AG04450 (cell line): ENCODE data around the gene MYO1D. TPM values are rescaled to one million over a fixed set of nuclear protein-coding genes. Genes with fewer than 3 reads are reported as not detected.

Experiments used
- CTCF ChIA-PET: fragments of 300-600, 350-600 bp; formaldehyde crosslinking; extraction: SDS; loops from one replicate; lab custom pipeline; 2022; ENCODE audit warnings: antibody characterized with exemption, inconsistent platforms; lab: Charles Lee
- POLR2A ChIA-PET: fragments of 350-600 bp; formaldehyde crosslinking; extraction: SDS; loops from one replicate; lab custom pipeline; 2021; ENCODE audit warnings: antibody characterized with exemption, inconsistent platforms; lab: Yijun Ruan, JAX
- DNase-seq: peaks from one replicate; pipeline ENCODE4 v3.0.0-alpha.2; 2011; ENCODE audit warnings: low read depth, low spot score
- H3K27ac ChIP-seq: one replicate; pipeline ENCODE4 v1.5.1; 2012; ENCODE audit warnings: low read depth, low read length, control low read depth
- H3K27me3 ChIP-seq: one replicate; pipeline ENCODE4 v1.6.0; 2012; ENCODE audit warnings: low read length; ENCODE audit not compliant: control insufficient read depth, insufficient read depth
- H3K4me3 ChIP-seq: 2 replicates; pipeline ENCODE4 v1.5.1; 2011; ENCODE audit warnings: mild to moderate bottlenecking, low read depth, low read length, control low read depth
- H3K9me3 ChIP-seq: 2 replicates; pipeline ENCODE4 v1.5.1; 2012; ENCODE audit warnings: low read length; ENCODE audit not compliant: control insufficient read depth, insufficient read depth
- polyA plus RNA-seq: library from polyadenylated mRNA; depleted of rRNA; stranded (reverse); fragments of >200 nt; gene quantifications from 2 replicates; pipeline ENCODE4 v1.2.3, GENCODE V29; 2011
- TF ChIP-seq, protein P1 (sequence below): IDR thresholded peaks from 2 replicates; pipeline ENCODE4 v1.5.1; 2011; ENCODE audit warnings: low read depth, low read length, control low read depth, inconsistent platforms

The MYO1D gene
- polyA plus RNA-seq, 1 experiment = 1.1 TPM

DNA sequence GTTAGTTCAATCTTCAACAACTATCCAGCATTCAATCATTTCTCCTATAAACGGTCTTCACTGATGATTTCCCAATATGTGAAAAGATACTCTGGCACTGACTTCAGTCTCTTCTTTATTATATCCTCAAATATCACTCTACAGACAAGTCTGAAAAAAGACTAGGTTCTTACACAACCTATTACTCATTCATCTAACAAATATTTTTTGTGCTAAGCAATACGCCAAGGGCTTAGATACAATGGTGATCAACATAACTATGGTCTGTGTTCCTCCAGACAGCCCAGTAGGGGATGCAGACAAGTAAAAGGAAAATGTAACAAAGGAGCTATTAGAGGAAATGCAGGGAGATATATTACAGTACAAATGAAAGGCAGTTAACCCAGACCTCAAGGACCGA lies 63.9 kb downstream of the MYO1D start:
- TF ChIP-seq, protein P1, sequence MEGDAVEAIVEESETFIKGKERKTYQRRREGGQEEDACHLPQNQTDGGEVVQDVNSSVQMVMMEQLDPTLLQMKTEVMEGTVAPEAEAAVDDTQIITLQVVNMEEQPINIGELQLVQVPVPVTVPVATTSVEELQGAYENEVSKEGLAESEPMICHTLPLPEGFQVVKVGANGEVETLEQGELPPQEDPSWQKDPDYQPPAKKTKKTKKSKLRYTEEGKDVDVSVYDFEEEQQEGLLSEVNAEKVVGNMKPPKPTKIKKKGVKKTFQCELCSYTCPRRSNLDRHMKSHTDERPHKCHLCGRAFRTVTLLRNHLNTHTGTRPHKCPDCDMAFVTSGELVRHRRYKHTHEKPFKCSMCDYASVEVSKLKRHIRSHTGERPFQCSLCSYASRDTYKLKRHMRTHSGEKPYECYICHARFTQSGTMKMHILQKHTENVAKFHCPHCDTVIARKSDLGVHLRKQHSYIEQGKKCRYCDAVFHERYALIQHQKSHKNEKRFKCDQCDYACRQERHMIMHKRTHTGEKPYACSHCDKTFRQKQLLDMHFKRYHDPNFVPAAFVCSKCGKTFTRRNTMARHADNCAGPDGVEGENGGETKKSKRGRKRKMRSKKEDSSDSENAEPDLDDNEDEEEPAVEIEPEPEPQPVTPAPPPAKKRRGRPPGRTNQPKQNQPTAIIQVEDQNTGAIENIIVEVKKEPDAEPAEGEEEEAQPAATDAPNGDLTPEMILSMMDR = no peak
- Histone ChIP-seq H3K27me3 (no peaks in the 10 kb centered on the region), H3K27ac (no peak overlapping the region), H3K4me3 (no peak overlapping the region), H3K9me3 (no peaks in the 10 kb centered on the region)
- no peak for DNase-seq
- ChIA-PET CTCF (interaction anchor here (1.0 kb wide), 1 partner anchor 31 kb away, joined by 3 read pairs; no protein-coding TSS in a partner anchor), POLR2A (no interaction called here)

DNA sequence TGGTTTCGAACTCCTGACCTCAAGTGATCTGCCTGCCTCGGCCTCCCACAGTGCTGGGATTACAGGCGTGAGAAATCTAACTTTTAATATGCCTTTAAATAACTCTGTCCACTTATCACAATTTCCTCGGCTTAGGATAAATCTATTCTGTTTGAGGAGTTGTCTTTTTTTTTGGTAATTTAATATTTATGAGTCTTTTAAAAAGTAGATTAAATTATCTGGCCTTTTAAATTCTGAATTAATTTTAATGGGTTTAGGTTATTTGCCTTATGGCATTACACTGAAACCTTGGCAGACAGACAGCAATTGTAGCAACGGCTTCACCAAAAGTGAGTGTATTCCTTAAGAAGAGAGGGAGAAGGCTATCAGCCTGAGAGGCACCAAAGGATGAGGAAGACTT lies 66.2 kb downstream of the MYO1D start:
- TF ChIP-seq, protein P1 = no peak
- Histone ChIP-seq H3K9me3 (no peaks in the 10 kb centered on the region), H3K27me3 (no peaks in the 10 kb centered on the region), H3K4me3 (no peak overlapping the region), H3K27ac (no peak overlapping the region)
- DNase-seq = no peak
- ChIA-PET CTCF (no interaction called here), POLR2A (no interaction called here)

DNA sequence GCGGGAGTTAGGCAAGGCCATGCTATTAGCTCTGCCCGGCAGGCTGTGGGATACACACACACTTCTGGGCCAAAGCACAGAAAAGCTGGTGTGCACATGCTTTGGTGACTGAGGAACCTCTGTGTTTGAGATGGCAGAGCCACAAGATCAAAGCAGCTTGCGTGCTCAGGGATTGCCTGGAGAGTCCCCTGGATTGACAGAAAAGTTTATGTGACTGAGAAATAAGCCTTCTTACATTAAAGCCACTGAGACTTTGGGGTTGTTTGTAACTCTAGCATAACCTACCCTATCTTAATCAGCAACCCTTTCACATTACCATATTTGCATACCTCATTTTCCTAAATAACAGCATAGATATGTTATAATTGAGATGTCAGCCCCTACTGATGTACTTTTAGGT lies 69.3 kb downstream of the MYO1D start:
- TF ChIP-seq, protein P1 = no peak
- ChIA-PET POLR2A (no interaction called here), CTCF (no interaction called here)
- H3K27ac ChIP-seq = no peak overlapping the region
- H3K27me3 ChIP-seq = no peaks in the 10 kb centered on the region
- no peak overlapping the region for H3K4me3 ChIP-seq
- no peaks in the 10 kb centered on the region for H3K9me3 ChIP-seq
- no peak for DNase-seq

DNA sequence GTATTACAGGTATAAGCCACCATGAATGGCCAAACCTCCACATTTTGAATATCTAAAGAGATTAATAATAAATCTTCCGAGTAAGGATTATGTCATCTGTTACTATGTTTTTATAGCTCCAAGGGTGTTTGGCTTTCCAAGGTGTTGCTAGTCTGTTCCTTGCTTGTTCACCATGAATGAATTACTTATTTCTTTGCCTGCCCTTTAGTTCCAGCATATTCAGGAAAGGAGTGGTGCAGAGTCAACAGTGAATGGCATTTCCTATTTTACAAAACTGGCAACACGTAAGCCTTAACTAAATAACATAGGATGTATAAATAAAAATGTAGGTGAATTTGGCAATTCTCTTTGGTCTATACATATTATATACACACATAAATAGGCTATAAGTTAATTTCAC lies 70.3 kb downstream of the MYO1D start:
- H3K27me3 ChIP-seq = no peaks in the 10 kb centered on the region
- POLR2A ChIA-PET = no interaction called here
- TF ChIP-seq, protein P1 = no peak
- H3K9me3 ChIP-seq = no peaks in the 10 kb centered on the region
- no peak for DNase-seq
- H3K27ac ChIP-seq = no peak overlapping the region
- no peak overlapping the region for H3K4me3 ChIP-seq
- CTCF ChIA-PET = interaction anchor here (0.6 kb wide), 1 partner anchor 61 kb away, joined by 5 read pairs; no protein-coding TSS in a partner anchor

DNA sequence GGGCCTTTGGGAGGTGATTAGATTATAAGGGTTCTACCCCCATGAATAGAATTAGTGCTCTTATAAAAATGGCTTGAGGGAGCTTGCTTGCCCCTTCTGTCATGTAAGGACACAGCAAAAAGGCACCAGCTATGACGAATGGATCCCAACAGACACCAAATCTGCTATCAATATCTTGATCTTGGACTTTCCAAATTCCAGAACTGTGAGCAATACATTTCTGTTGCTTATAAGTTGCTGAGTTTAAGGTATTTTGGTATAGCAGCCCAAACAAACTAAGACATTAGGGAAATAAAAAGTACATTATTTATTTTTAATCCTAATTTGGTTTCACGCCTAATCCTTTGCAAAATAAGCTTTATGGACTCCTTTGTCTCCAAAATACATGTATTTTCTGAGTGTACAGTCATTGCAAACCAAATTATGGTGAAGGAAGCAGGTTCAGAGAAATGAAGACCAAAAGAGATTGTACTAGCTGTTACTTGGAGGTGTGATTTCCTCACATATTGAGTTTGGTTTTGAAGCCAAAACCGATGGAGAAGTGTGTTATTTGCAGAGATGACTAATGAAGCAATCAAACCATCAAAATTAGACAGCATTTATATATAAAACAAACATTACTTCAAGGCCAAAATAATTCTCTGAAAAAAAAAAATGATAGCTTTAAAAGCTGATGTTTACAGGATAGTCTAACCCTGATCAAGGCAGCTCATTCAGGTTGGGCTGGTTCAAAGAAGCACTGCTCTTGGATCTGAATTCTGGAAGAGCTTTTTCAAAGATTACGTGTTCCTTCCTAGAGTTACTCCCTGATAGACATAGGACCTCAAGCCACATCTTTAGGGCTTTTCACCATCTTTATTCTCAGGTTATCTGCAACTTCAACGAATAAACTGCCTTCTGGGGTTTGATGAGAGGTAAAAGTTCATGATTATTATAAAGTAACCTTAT lies 71.6 kb downstream of the MYO1D start:
- H3K27ac ChIP-seq = no peak overlapping the region
- TF ChIP-seq, protein P1 = no peak
- H3K4me3 ChIP-seq = no peak overlapping the region
- H3K9me3 ChIP-seq = no peaks in the 10 kb centered on the region
- H3K27me3 ChIP-seq = no peaks in the 10 kb centered on the region
- DNase-seq = no peak
- POLR2A ChIA-PET = interaction anchor here (0.6 kb wide), 1 partner anchor 225 kb away, joined by 8 read pairs; no protein-coding TSS in a partner anchor
- CTCF ChIA-PET = no interaction called here
